HUES48 (cell line): ENCODE data around the gene SETD2.
"Not testable (repeated sequence)": the region's sequence is repeated elsewhere in the genome, so short reads cannot be mapped to it uniquely, and the experiment has no call there.

Experiments used
- H3K27ac ChIP-seq: one replicate; pipeline ENCODE4 v1.7.0; 2013; ENCODE audit warnings: low read depth, low read length, inconsistent platforms
- H3K27me3 ChIP-seq: 2 replicates; pipeline ENCODE4 v1.6.1; 2013; ENCODE audit warnings: mild to moderate bottlenecking, low read length; ENCODE audit not compliant: control insufficient read depth, insufficient read depth
- H3K36me3 ChIP-seq: 2 replicates; pipeline ENCODE4 v1.6.1; 2013; ENCODE audit warnings: low read length; ENCODE audit not compliant: control insufficient read depth, insufficient read depth
- H3K4me1 ChIP-seq: 2 replicates; pipeline ENCODE4 v1.6.1; 2013; ENCODE audit warnings: mild to moderate bottlenecking, low read length; ENCODE audit not compliant: control insufficient read depth, insufficient read depth
- H3K4me3 ChIP-seq: 2 replicates; pipeline ENCODE4 v1.5.1; 2013; ENCODE audit warnings: mild to moderate bottlenecking, low read depth, low read length
- H3K9ac ChIP-seq: 2 replicates; pipeline ENCODE4 v1.6.1; 2013; ENCODE audit warnings: mild to moderate bottlenecking, low read depth, low read length, moderate library complexity
- H3K9me3 ChIP-seq: 2 replicates; pipeline ENCODE4 v1.6.1; 2013; ENCODE audit warnings: low read length; ENCODE audit not compliant: control insufficient read depth, insufficient read depth

The SETD2 gene

GRCh38 chr3:47066259-47066658 is 97.7 kb downstream of the SETD2 start:
- H3K36me3 ChIP-seq = peaks cover 51% of the 10 kb centered on the region
- not testable (repeated sequence) for H3K9ac ChIP-seq, H3K4me1 ChIP-seq, H3K4me3 ChIP-seq, H3K27me3 ChIP-seq, H3K9me3 ChIP-seq, H3K27ac ChIP-seq

- H3K27ac ChIP-seq = no peak overlapping the region
- no peak overlapping the region for H3K4me3 ChIP-seq
- H3K9ac ChIP-seq = no peak overlapping the region
- peaks cover 47% of the 10 kb centered on the region for H3K36me3 ChIP-seq
- H3K4me1 ChIP-seq = no peaks in the 10 kb centered on the region
- H3K27me3 ChIP-seq = no peaks in the 10 kb centered on the region
- no peaks in the 10 kb centered on the region for H3K9me3 ChIP-seq
Observed at GRCh38 chr3:47065681-47066080, 98.2 kb downstream of the SETD2 start.

- no peak overlapping the region for H3K4me3 ChIP-seq
- peaks cover 44% of the 10 kb centered on the region for H3K36me3 ChIP-seq
Observed at GRCh38 chr3:47065058-47065457, 98.9 kb downstream of the SETD2 start.

GRCh38 chr3:47057212-47057671 is 106.7 kb downstream of the SETD2 start:
- Histone ChIP-seq H3K27me3 (no peaks in the 10 kb centered on the region), H3K4me1 (no peaks in the 10 kb centered on the region), H3K4me3 (no peak overlapping the region), H3K9me3 (no peaks in the 10 kb centered on the region), H3K9ac (no peak overlapping the region), H3K36me3 (peaks cover 41% of the 10 kb centered on the region), H3K27ac (no peak overlapping the region)

More at GRCh38 chr3:47065058-47065457, 98.9 kb downstream of the SETD2 start:
- no peak overlapping the region for H3K9ac ChIP-seq
- no peak overlapping the region for H3K27ac ChIP-seq
- no peaks in the 10 kb centered on the region for H3K27me3 ChIP-seq
- no peaks in the 10 kb centered on the region for H3K4me1 ChIP-seq
- no peaks in the 10 kb centered on the region for H3K9me3 ChIP-seq

- H3K36me3 ChIP-seq = peaks cover 39% of the 10 kb centered on the region
Observed at GRCh38 chr3:47056705-47057104, 107.2 kb downstream of the SETD2 start.

GRCh38 chr3:47054412-47054811 is 109.5 kb downstream of the SETD2 start:
- peaks cover 29% of the 10 kb centered on the region for H3K36me3 ChIP-seq
- H3K27me3 ChIP-seq = no peaks in the 10 kb centered on the region
- H3K4me3 ChIP-seq = no peak overlapping the region
- no peak overlapping the region for H3K27ac ChIP-seq
- H3K9me3 ChIP-seq = no peaks in the 10 kb centered on the region
- H3K4me1 ChIP-seq = no peaks in the 10 kb centered on the region
- H3K9ac ChIP-seq = no peak overlapping the region

More at GRCh38 chr3:47056705-47057104, 107.2 kb downstream of the SETD2 start:
- Histone ChIP-seq H3K4me3 (no peak overlapping the region), H3K27me3 (no peaks in the 10 kb centered on the region), H3K9ac (no peak overlapping the region), H3K4me1 (no peaks in the 10 kb centered on the region), H3K27ac (no peak overlapping the region), H3K9me3 (no peaks in the 10 kb centered on the region)

- no peak overlapping the region for H3K27ac ChIP-seq
- peaks cover 30% of the 10 kb centered on the region for H3K36me3 ChIP-seq
- no peak overlapping the region for H3K9ac ChIP-seq
Observed at GRCh38 chr3:47047673-47048072, 116.2 kb downstream of the SETD2 start.

GRCh38 chr3:47047069-47047468 is 116.8 kb downstream of the SETD2 start:
- Histone ChIP-seq H3K9ac (no peak overlapping the region), H3K27me3 (no peaks in the 10 kb centered on the region), H3K9me3 (no peaks in the 10 kb centered on the region), H3K27ac (no peak overlapping the region), H3K36me3 (peaks cover 33% of the 10 kb centered on the region), H3K4me1 (no peaks in the 10 kb centered on the region), H3K4me3 (no peak overlapping the region)

More at GRCh38 chr3:47047673-47048072, 116.2 kb downstream of the SETD2 start:
- H3K4me3 ChIP-seq = no peak overlapping the region
- H3K27me3 ChIP-seq = no peaks in the 10 kb centered on the region
- H3K4me1 ChIP-seq = no peaks in the 10 kb centered on the region
- no peaks in the 10 kb centered on the region for H3K9me3 ChIP-seq

- Histone ChIP-seq H3K4me1 (no peaks in the 10 kb centered on the region), H3K27ac (no peak overlapping the region), H3K27me3 (no peaks in the 10 kb centered on the region), H3K9ac (no peak overlapping the region), H3K36me3 (peaks cover 70% of the 10 kb centered on the region), H3K9me3 (no peaks in the 10 kb centered on the region), H3K4me3 (no peak overlapping the region)
Observed at GRCh38 chr3:47042231-47042791, 121.6 kb downstream of the SETD2 start.

GRCh38 chr3:47041114-47041513 is 122.8 kb downstream of the SETD2 start:
- Histone ChIP-seq H3K4me1 (no peaks in the 10 kb centered on the region), H3K9me3 (no peaks in the 10 kb centered on the region), H3K27me3 (no peaks in the 10 kb centered on the region), H3K36me3 (peaks cover 76% of the 10 kb centered on the region), H3K27ac (no peak overlapping the region), H3K9ac (no peak overlapping the region), H3K4me3 (no peak overlapping the region)

GRCh38 chr3:47037302-47037701 is 126.6 kb downstream of the SETD2 start:
- H3K9ac ChIP-seq, H3K4me1 ChIP-seq, H3K4me3 ChIP-seq, H3K9me3 ChIP-seq, H3K27me3 ChIP-seq, H3K27ac ChIP-seq: not testable (repeated sequence)
- peaks cover 80% of the 10 kb centered on the region for H3K36me3 ChIP-seq
